Measurements from ENCODE around the gene FBXO39. TPM values are rescaled to one million over a fixed set of nuclear protein-coding genes. Genes with fewer than 3 reads are reported as not detected.
A peak's percentile ranks its signal among the peaks of the same experiment; 100 is the strongest.

The FBXO39 gene
- total and polyA plus RNA-seq, 2 donors (not counting 3 experiments of a cell fraction or from before 2014, with no cell fraction given) = 0.20 to 3.1 TPM

DNA sequence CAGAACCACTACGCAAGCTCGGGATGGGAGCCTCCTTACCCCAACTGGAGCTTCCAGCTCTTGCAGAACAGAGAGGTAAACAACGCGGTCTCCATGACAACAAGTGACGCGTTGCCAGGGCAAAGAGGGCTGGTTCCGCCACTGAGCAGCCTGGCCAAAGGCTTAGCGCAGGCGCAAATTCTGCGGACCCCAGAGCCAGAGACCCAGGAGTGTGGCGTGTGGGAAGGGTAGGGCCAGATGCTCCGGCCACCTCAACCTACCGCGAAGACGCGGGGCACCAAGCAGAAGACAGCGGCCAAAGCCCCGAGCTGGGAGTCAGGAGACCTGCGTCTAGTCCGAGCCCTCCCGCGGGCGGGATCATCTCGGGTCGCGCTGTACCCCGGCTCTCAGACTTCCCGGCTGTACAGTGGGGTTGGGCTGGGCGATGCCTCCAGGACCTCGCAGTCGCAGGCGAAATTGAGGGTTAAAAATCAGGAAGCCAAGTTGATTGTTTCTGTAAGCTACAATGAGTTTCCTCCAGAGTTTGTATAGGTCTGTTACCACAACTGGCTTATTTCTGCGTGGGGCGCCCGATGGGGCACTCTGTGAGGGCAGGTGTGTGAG, 55.7 kb downstream of the FBXO39 start, which contains the start of gene TEKT1:
Gene TEKT1 (minus strand): TSS at position 69 of the 603 bp plus-strand sequence. CDS start 1,353 bp downstream, outside the sequence.
- no peak within 1 kb of the TSS for H3K9ac ChIP-seq (replicated peaks; ENCODE audit: extremely low read depth, insufficient read depth, low read length)
- ChIA-PET POLR2A (no interaction called here), CTCF (interaction anchor here (3.1 kb wide), 1 partner anchor 11 kb away, joined by 23 read pairs; no protein-coding TSS in a partner anchor)
- H4K20me1 ChIP-seq (replicated peaks; ENCODE audit: control insufficient read depth, extremely low read depth, insufficient read depth, low read length) = no peaks in the 10 kb centered on the region
- TF ChIP-seq POLR2AphosphoS5 (IDR thresholded peaks at IDR 0.05; ENCODE audit: insufficient read depth, low read depth, low read length) (no peak), JUN (IDR thresholded peaks at IDR 0.05; ENCODE audit: borderline replicate concordance, insufficient read depth, insufficient read length, low read depth) (no peak), EZH2 (IDR thresholded peaks at IDR 0.05; ENCODE audit: borderline replicate concordance, low read depth, low read length, severe bottlenecking) (no peak), GATA2 (IDR thresholded peaks at IDR 0.05; ENCODE audit: insufficient read depth, insufficient read length, low read depth, low read length) (no peak), CTCF (IDR thresholded peaks at IDR 0.05; ENCODE audit: extremely low read depth in 1 of 2, insufficient read depth in 1 of 2, low read depth in 1 of 2, low read length in 2 of 2) (no peak)
- TF ChIP-seq, protein P1, sequence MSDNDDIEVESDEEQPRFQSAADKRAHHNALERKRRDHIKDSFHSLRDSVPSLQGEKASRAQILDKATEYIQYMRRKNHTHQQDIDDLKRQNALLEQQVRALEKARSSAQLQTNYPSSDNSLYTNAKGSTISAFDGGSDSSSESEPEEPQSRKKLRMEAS (IDR thresholded peaks at IDR 0.05; ENCODE audit: insufficient read depth, insufficient read length) = no peak
- no peaks in the 10 kb centered on the region for H3K79me2 ChIP-seq (ENCODE audit: control insufficient read depth, insufficient read depth, low read length)
- peaks cover 37 to 67% of the 10 kb centered on the region in 2 experiments for H3K27me3 ChIP-seq (ENCODE audit: control insufficient read depth in 2 of 2, insufficient read depth in 2 of 2, low read length in 2 of 2)
- DNase-seq (ENCODE audit: low read depth, low spot score) (peak; percentile 67), FAIRE-seq (no peak)
- H3K4me3 ChIP-seq (replicated peaks in 1 of 3; ENCODE audit: insufficient read depth in 1 of 3, low read depth in 1 of 3, low read length in 3 of 3) = peak within 1 kb of the TSS in 1 of 3 experiments; percentile 22
- peak within 1 kb of the TSS; percentile 68 for H2AFZ ChIP-seq (ENCODE audit: low read depth, low read length)
- intact Hi-C loops (cut with micrococcal nuclease) = no loop called here
- H3K36me3 ChIP-seq (ENCODE audit: control insufficient read depth in 2 of 2, extremely low read depth in 1 of 2, insufficient read depth in 2 of 2, low read length in 2 of 2) = no peaks in the 10 kb centered on the region
- no peaks in the 10 kb centered on the region for H3K9me3 ChIP-seq (replicated peaks; ENCODE audit: control insufficient read depth, insufficient read depth, low read length)
- dilution Hi-C loops (cut with MboI; ENCODE audit: extremely low pct_ligation_motif_present, low sequenced_read_pairs) = no loop called here
- peak within 1 kb of the TSS; percentile 28 for H3K4me2 ChIP-seq (ENCODE audit: insufficient read depth, low read length)
- BruUV-seq (replicated peaks) = no TSS peak
- no peaks in the 10 kb centered on the region for H3K9me1 ChIP-seq (replicated peaks; ENCODE audit: control insufficient read depth, extremely low read depth, insufficient read depth, low read length)
- no peak within 1 kb of the TSS for H3K27ac ChIP-seq (ENCODE audit: insufficient read depth, low read depth, low read length)
- H3K4me1 ChIP-seq (ENCODE audit: control insufficient read depth, extremely low read depth, insufficient read depth, low read length) = no peaks in the 10 kb centered on the region

Small RNA genes within 50 kb of the gene (small RNA-seq; reads per million reads assigned to genes)
- gene AC004706.2 (ENCODE audit: insufficient read depth, insufficient read length, low read depth, low replicate concordance) = not detected

Other genes with a start within 250 kb of the FBXO39 start
- 0.76 and 1.9 TPM in 2 replicates for gene PITPNM3, start 219.7 kb upstream of the FBXO39 start, total RNA-seq
- 1.0 and 1.1 TPM in 2 replicates for gene PITPNM3, start 219.7 kb upstream of the FBXO39 start, polyA plus RNA-seq
- 20.1 and 23.9 TPM in 2 replicates for gene KIAA0753, start 135.5 kb upstream of the FBXO39 start, total RNA-seq
- gene KIAA0753, start 135.5 kb upstream of the FBXO39 start, polyA plus RNA-seq = 3.7 and 5.3 TPM in 2 replicates
- 101 and 103 TPM in 2 replicates for gene TXNDC17, start 135.2 kb upstream of the FBXO39 start, total RNA-seq
- 220 and 297 TPM in 2 replicates for gene TXNDC17, start 135.2 kb upstream of the FBXO39 start, polyA plus RNA-seq
- gene MED31, start 124.6 kb upstream of the FBXO39 start, total RNA-seq = 28.0 and 29.4 TPM in 2 replicates
- gene MED31, start 124.6 kb upstream of the FBXO39 start, polyA plus RNA-seq = 13.7 and 15.5 TPM in 2 replicates
- gene C17orf100, start 124.5 kb upstream of the FBXO39 start, total RNA-seq = 1.4 and 1.6 TPM in 2 replicates
- gene C17orf100, start 124.5 kb upstream of the FBXO39 start, polyA plus RNA-seq = 0.99 and 1.6 TPM in 2 replicates
- gene SLC13A5, start 62.8 kb upstream of the FBXO39 start, total RNA-seq = not detected in 2 replicates
- 0.03 TPM in 2 replicates for gene SLC13A5, start 62.8 kb upstream of the FBXO39 start, polyA plus RNA-seq
- gene XAF1, start 20.2 kb upstream of the FBXO39 start, total RNA-seq = 15.0 and 21.5 TPM in 2 replicates
- gene XAF1, start 20.2 kb upstream of the FBXO39 start, polyA plus RNA-seq = 3.8 and 6.3 TPM in 2 replicates
- gene TEKT1, start 55.5 kb downstream of the FBXO39 start, total RNA-seq = not detected in 2 replicates
- gene TEKT1, start 55.5 kb downstream of the FBXO39 start, polyA plus RNA-seq = not detected in 2 replicates
- gene ALOX12, start 219.8 kb downstream of the FBXO39 start, total RNA-seq = not detected in 2 replicates
- gene ALOX12, start 219.8 kb downstream of the FBXO39 start, polyA plus RNA-seq = not detected in 2 replicates
- gene RNASEK, start 236.4 kb downstream of the FBXO39 start, total RNA-seq = 272 and 287 TPM in 2 replicates
- 309 and 319 TPM in 2 replicates for gene RNASEK, start 236.4 kb downstream of the FBXO39 start, polyA plus RNA-seq
- 160 and 163 TPM in 2 replicates for gene BCL6B, start 246.8 kb downstream of the FBXO39 start, total RNA-seq
- 93.5 and 94.5 TPM in 2 replicates for gene BCL6B, start 246.8 kb downstream of the FBXO39 start, polyA plus RNA-seq

All from endothelial cell of umbilical vein (primary cell).